ENCODE measurements around the gene NTRK2.

The NTRK2 gene

GRCh38 chr9:84851935-84852585 lies 182.5 kb downstream of the NTRK2 start:
- CTCF ChIA-PET = interaction anchor here (0.6 to 1.4 kb wide), 5 partner anchors 95 to 1100 kb away, joined by 3 to 4 read pairs (median 3); no protein-coding TSS in a partner anchor
- TF ChIP-seq CTCF (conservative IDR thresholded peaks at IDR 0.05; ENCODE audit: low read depth) = no peak
- POLR2A ChIA-PET (ENCODE audit: low non-redundant PET) = no interaction called here
- DNase-seq (ENCODE audit: low spot score) = peak; percentile 89
- peak overlapping the region; percentile 77 for H3K27ac ChIP-seq

- no peak for DNase-seq (ENCODE audit: low spot score)
- ChIA-PET POLR2A (ENCODE audit: low non-redundant PET) (no interaction called here), CTCF (interaction anchor here (0.7 to 1.4 kb wide), 4 partner anchors 95 to 1100 kb away, joined by 3 to 4 read pairs (median 3); no protein-coding TSS in a partner anchor)
- no peak for TF ChIP-seq CTCF (conservative IDR thresholded peaks at IDR 0.05; ENCODE audit: low read depth)
- no peak overlapping the region for H3K27ac ChIP-seq
These were observed 183.2 kb downstream of the NTRK2 start for GRCh38 chr9:84852617-84853301.

GRCh38 chr9:84856181-84856632 lies 186.7 kb downstream of the NTRK2 start:
- H3K27ac ChIP-seq = no peak overlapping the region
- no peak for DNase-seq (ENCODE audit: low spot score)
- POLR2A ChIA-PET (ENCODE audit: low non-redundant PET) = no interaction called here
- CTCF ChIA-PET = no interaction called here
- TF ChIP-seq CTCF (conservative IDR thresholded peaks at IDR 0.05; ENCODE audit: low read depth) = no peak

DNA sequence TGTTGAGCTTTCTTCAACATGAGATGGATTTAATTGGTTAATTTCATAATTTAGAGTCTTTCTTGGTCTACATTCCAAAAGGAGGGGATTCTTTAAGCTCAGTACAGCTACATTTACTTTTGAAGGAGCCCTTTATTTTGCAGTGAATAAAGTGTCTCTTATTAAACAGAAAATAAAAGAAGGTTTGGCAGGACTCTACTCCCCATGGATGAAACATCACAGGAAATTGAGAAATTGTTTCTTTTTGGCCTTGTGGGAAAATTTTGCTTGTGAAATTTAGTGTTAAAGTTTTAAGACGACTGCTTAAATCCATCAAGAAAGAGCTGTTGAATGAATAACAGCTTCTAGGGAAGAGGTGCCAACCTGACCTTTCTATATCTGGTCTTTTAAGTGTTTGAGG lies 187.7 kb downstream of the NTRK2 start:
- no peak for TF ChIP-seq CTCF (conservative IDR thresholded peaks at IDR 0.05; ENCODE audit: low read depth)
- ChIA-PET CTCF (no interaction called here), POLR2A (ENCODE audit: low non-redundant PET) (no interaction called here)
- H3K27ac ChIP-seq = no peak overlapping the region
- DNase-seq (ENCODE audit: low spot score) = no peak

- no peak for DNase-seq (ENCODE audit: low spot score)
- ChIA-PET POLR2A (ENCODE audit: low non-redundant PET) (no interaction called here), CTCF (interaction anchor here (0.6 kb wide), 1 partner anchor 55 kb away, joined by 4 read pairs; no protein-coding TSS in a partner anchor)
- no peak overlapping the region for H3K27ac ChIP-seq
- no peak for TF ChIP-seq CTCF (conservative IDR thresholded peaks at IDR 0.05; ENCODE audit: low read depth)
These were observed 188.8 kb downstream of the NTRK2 start for GRCh38 chr9:84858364-84858763.

DNA sequence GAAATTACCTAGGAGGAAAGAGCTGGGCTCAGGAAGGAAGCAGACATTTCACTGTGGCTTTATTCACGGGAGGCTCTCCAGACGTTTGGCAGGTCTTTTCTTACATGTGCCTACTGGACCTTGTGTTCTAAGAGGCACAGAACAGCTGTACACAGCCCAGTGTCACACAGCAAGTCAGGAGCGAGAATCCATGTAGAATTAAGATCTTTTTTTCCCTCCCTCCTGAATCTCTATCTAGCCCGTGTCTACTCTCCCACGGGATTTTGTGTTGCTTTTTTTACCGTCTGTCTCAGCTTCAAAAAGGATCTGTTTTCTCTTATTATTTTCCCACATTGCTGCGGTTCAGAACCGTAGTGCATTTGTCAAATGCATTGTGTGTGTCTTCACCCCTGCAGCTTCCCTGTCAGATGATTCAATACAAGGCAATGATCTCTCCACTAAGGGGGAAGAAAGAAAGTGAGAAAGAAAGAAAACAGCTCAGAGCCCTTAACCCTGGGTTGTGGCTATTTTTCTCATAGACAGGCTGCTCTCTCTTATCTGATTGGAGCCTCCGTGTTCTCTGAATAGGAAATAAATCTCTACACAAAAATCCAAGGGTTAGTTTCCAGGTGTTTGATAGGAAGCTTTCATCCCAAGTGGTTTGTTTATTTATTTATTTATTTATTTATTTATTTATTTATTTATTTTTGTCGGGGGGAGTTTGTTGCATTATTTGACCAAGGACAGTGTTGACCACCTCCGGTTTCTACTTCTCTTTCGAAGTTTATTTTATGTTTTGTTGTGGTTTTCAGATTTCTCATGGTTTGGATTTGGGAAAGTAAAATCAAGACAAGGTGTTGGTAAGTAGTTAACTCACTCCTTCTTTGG lies 191.0 kb downstream of the NTRK2 start:
- TF ChIP-seq CTCF (conservative IDR thresholded peaks at IDR 0.05; ENCODE audit: low read depth) = no peak
- DNase-seq (ENCODE audit: low spot score) = no peak
- ChIA-PET POLR2A (ENCODE audit: low non-redundant PET) (interaction anchor here (0.5 kb wide), 1 partner anchor 1569 kb away, joined by 3 read pairs; no protein-coding TSS in a partner anchor), CTCF (interaction anchor here (0.7 kb wide), 1 partner anchor 163 kb away, joined by 3 read pairs; no protein-coding TSS in a partner anchor)
- H3K27ac ChIP-seq = no peak overlapping the region
